K562 (cell line): Measurements from ENCODE around the gene MTF1. TPM values are rescaled to one million over a fixed set of nuclear protein-coding genes. Genes with fewer than 3 reads are reported as not detected.

Source experiments
- CXXC5 ChIP-seq: fragments of 250-450 bp; sonication (Bioruptor Pico); IDR thresholded peaks from 2 replicates; pipeline ENCODE4 v1.8.0; 2022; ENCODE audit warnings: inconsistent platforms, mild to moderate bottlenecking, moderate library complexity
- ELF1 ChIP-seq: fragments of 200-800 bp; sonication (Bioruptor generic); IDR thresholded peaks from 2 replicates; pipeline ENCODE4 v1.6.1; 2016; ENCODE audit warnings: missing genetic modification characterization, missing compliant biosample characterization
- GABPA ChIP-seq: fragments of 200-800 bp; sonication (Bioruptor generic); conservative IDR thresholded peaks from 2 replicates; pipeline ENCODE4 v1.6.1; 2016; ENCODE audit warnings: low read depth, missing genetic modification characterization, missing compliant biosample characterization
- HMGN3 ChIP-seq: IDR thresholded peaks from 2 replicates; pipeline ENCODE4 v1.6.1; 2011; ENCODE audit warnings: borderline replicate concordance, low read depth, mild to moderate bottlenecking, mixed read lengths, low read length; ENCODE audit not compliant: insufficient read length; ENCODE audit errors: extremely low read depth
- POLR2AphosphoS2 ChIP-seq: IDR thresholded peaks from 2 replicates; pipeline ENCODE4 v1.6.1; 2012; ENCODE audit warnings: low read length, improper control_type of control experiment
- RBM39 ChIP-seq: fragments of 200-400 bp; formaldehyde crosslinking; optimal IDR thresholded peaks from 2 replicates; pipeline ENCODE3; 2018; ENCODE audit warnings: low read depth, low read length
- SIN3B ChIP-seq: fragments of 450-650 bp; IDR thresholded peaks from 2 replicates; pipeline ENCODE4 v1.6.1; 2017; ENCODE audit warnings: low read depth, mild to moderate bottlenecking, moderate library complexity
- SMC3 ChIP-seq: conservative IDR thresholded peaks from 2 replicates; pipeline ENCODE4 v1.6.1; 2011; ENCODE audit warnings: low read depth, low read length, improper control_type of control experiment; ENCODE audit not compliant: insufficient read depth
- SP1 ChIP-seq: sonication (generic); formaldehyde crosslinking; IDR thresholded peaks from 2 replicates; pipeline ENCODE4 v1.8.1; 2022; ENCODE audit warnings: mild to moderate bottlenecking, missing genetic modification reagents
- TBP ChIP-seq: optimal IDR thresholded peaks from 2 replicates; pipeline ENCODE3; 2011; ENCODE audit warnings: low read depth, low read length, improper control_type of control experiment
- ZNF511 ChIP-seq: sonication (generic); formaldehyde crosslinking; IDR thresholded peaks from 2 replicates; pipeline ENCODE4 v1.8.0; 2022; ENCODE audit warnings: mild to moderate bottlenecking, missing genetic modification reagents
- ZNF639 ChIP-seq, 2 experiments: fragments of 200-800 bp in 1 of 2; sonication (Bioruptor generic) in 1 of 2; sonication (generic) in 1 of 2; formaldehyde crosslinking in 1 of 2; IDR thresholded peaks in 1 of 2; conservative IDR thresholded peaks in 1 of 2; 2 replicates each; pipeline versions ENCODE4 v1.5.0 to v1.6.1; 2016 to 2020; ENCODE audit warnings: missing compliant biosample characterization in 1 of 2, missing genetic modification characterization in 1 of 2, missing genetic modification reagents in 1 of 2
- polyA plus RNA-seq, 8 experiments: library from polyadenylated mRNA; depleted of rRNA in 4 of 8; stranded (reverse) in 5 of 8; unstranded in 3 of 8; fragments of >200 nt; fragmentation: Nextera tagmentation in 2 of 8; fragmentation: Illumina TruSeq in 1 of 8; extraction: Ambion mirVana in 2 of 8; extraction: Trizol in 1 of 8; gene quantifications; 2 replicates each; pipeline versions ENCODE4 v1.2.1 to v1.2.3, GENCODE V29; 2011 to 2014; ENCODE audit warnings: inconsistent platforms in 1 of 8, missing spikeins in 1 of 8
- total RNA-seq, 7 experiments: library from RNA; depleted of rRNA in 6 of 7; stranded (reverse); fragments of >200 nt in 6 of 7; fragmentation: Illumina TruSeq in 2 of 7; extraction: Trizol in 2 of 7; gene quantifications; 2 replicates each; pipeline versions ENCODE4 v1.2.1 to v1.2.3, GENCODE V29; 2011 to 2021; ENCODE audit warnings: low replicate concordance in 1 of 7
- TF ChIP-seq, protein P1 (sequence below): sonication (generic); formaldehyde crosslinking; IDR thresholded peaks from 2 replicates; pipeline ENCODE4 v1.8.0; 2022; ENCODE audit warnings: missing genetic modification reagents, mild to moderate bottlenecking, moderate library complexity, borderline replicate concordance
- TF ChIP-seq, protein P2 (sequence below): fragments of 200-800 bp; sonication (Bioruptor generic); IDR thresholded peaks from 2 replicates; pipeline ENCODE4 v1.6.1; 2017; ENCODE audit warnings: missing genetic modification characterization, missing compliant biosample characterization
- TF ChIP-seq, protein P3 (sequence below): fragments of 450-650 bp; IDR thresholded peaks from 2 replicates; pipeline ENCODE4 v1.6.1; 2016; ENCODE audit warnings: borderline replicate concordance
- TF ChIP-seq, protein P4 (sequence below), 2 experiments: IDR thresholded peaks; 2 replicates each; pipeline ENCODE4 v1.6.1; 2011; ENCODE audit warnings: borderline replicate concordance in 1 of 2, control low read depth in 1 of 2, low read depth in 1 of 2, low read length in 1 of 2, mild to moderate bottlenecking in 1 of 2, mixed read lengths in 1 of 2, moderate library complexity in 1 of 2; ENCODE audit not compliant: insufficient read depth in 1 of 2, insufficient read length in 1 of 2, poor library complexity in 1 of 2, severe bottlenecking in 1 of 2; ENCODE audit errors: extremely low read depth in 1 of 2

The MTF1 gene
- total and polyA plus RNA-seq, 9 of the 15 experiments (the other 6 are each of a cell fraction or from before 2014, with no cell fraction given) = 1.1 to 12.2 (median 4.3) TPM

- TF ChIP-seq ZNF639 (CRISPR knock-in tag; conservative IDR thresholded peaks at IDR 0.05 in 1 of 2, IDR thresholded peaks at IDR 0.05 in 1 of 2) (peak in 1 of 2 experiments; percentile 61; a peak in 2 of 4 replicates), RBM39 (no peak), POLR2AphosphoS2 (0 out of 2 replicates have a peak, but pooled peaks have one; percentile 49), GABPA (peak; percentile 92), ELF1 (tag) (0 out of 2 replicates have a peak, but pooled peaks have one; percentile 15), SMC3 (no peak), SP1 (CRISPR knock-in tag) (peak; percentile 24; the same call in 1 of the 2 replicates), SIN3B (no peak), TBP (peak; percentile 15), HMGN3 (peak; percentile 62), ZNF511 (CRISPR knock-in tag) (peak; percentile 94), CXXC5 (CRISPR knock-in tag) (peak; percentile 73)
- TF ChIP-seq, protein P1, sequence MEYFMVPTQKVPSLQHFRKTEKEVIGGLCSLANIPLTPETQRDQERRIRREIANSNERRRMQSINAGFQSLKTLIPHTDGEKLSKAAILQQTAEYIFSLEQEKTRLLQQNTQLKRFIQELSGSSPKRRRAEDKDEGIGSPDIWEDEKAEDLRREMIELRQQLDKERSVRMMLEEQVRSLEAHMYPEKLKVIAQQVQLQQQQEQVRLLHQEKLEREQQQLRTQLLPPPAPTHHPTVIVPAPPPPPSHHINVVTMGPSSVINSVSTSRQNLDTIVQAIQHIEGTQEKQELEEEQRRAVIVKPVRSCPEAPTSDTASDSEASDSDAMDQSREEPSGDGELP (CRISPR knock-in tag) = peak; percentile 57; the same call in 1 of the 2 replicates
- TF ChIP-seq, protein P2, sequence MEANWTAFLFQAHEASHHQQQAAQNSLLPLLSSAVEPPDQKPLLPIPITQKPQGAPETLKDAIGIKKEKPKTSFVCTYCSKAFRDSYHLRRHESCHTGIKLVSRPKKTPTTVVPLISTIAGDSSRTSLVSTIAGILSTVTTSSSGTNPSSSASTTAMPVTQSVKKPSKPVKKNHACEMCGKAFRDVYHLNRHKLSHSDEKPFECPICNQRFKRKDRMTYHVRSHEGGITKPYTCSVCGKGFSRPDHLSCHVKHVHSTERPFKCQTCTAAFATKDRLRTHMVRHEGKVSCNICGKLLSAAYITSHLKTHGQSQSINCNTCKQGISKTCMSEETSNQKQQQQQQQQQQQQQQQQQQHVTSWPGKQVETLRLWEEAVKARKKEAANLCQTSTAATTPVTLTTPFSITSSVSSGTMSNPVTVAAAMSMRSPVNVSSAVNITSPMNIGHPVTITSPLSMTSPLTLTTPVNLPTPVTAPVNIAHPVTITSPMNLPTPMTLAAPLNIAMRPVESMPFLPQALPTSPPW (CRISPR knock-in tag) = peak; percentile 90
- TF ChIP-seq, protein P3, sequence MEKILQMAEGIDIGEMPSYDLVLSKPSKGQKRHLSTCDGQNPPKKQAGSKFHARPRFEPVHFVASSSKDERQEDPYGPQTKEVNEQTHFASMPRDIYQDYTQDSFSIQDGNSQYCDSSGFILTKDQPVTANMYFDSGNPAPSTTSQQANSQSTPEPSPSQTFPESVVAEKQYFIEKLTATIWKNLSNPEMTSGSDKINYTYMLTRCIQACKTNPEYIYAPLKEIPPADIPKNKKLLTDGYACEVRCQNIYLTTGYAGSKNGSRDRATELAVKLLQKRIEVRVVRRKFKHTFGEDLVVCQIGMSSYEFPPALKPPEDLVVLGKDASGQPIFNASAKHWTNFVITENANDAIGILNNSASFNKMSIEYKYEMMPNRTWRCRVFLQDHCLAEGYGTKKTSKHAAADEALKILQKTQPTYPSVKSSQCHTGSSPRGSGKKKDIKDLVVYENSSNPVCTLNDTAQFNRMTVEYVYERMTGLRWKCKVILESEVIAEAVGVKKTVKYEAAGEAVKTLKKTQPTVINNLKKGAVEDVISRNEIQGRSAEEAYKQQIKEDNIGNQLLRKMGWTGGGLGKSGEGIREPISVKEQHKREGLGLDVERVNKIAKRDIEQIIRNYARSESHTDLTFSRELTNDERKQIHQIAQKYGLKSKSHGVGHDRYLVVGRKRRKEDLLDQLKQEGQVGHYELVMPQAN = peak; percentile 29; the same call in 1 of the 2 replicates
- TF ChIP-seq, protein P4, sequence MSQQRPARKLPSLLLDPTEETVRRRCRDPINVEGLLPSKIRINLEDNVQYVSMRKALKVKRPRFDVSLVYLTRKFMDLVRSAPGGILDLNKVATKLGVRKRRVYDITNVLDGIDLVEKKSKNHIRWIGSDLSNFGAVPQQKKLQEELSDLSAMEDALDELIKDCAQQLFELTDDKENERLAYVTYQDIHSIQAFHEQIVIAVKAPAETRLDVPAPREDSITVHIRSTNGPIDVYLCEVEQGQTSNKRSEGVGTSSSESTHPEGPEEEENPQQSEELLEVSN (IDR thresholded peaks at IDR 0.05; ENCODE audit: borderline replicate concordance in 1 of 2, extremely low read depth in 1 of 2, insufficient read depth in 1 of 2, insufficient read length in 1 of 2, low read depth in 1 of 2, low read length in 1 of 2, poor library complexity in 1 of 2, severe bottlenecking in 1 of 2) = peak in 1 of 2 experiments; percentile 61
These were observed 50.7 kb downstream of the MTF1 start (continued) for GRCh38 chr1:37808369-37809319.
